Measurements from ENCODE around the gene CLHC1. TPM values are rescaled to one million over a fixed set of nuclear protein-coding genes. Genes with fewer than 3 reads are reported as not detected.

Gene CLHC1
- total and polyA plus RNA-seq, 2 of the 8 experiments (the other 6 are each of a cell fraction or from before 2014, with no cell fraction given): 2.6 to 10.8 TPM

GRCh38 chr2:55239656-55240222 is 7.6 kb upstream of the CLHC1 start (continued):
- no peak for TF ChIP-seq CTCF (IDR thresholded peaks at IDR 0.05; ENCODE audit: control extremely low read depth in 1 of 3, insufficient read depth in 1 of 3, low read depth in 1 of 3, low read length in 3 of 3)
- TF ChIP-seq E2F6 (IDR thresholded peaks at IDR 0.05): no peak
